SHP77 (cell line): ENCODE data around the gene NTN1.
A peak's percentile ranks its signal among the peaks of the same experiment; 100 is the strongest.
"Not testable (repeated sequence)": the region's sequence is repeated elsewhere in the genome, so short reads cannot be mapped to it uniquely, and the experiment has no call there.

Experiments
- DNase-seq, 2 experiments: peaks; one replicate each; lab custom pipeline; 2025; lab: John Stamatoyannopoulos, UW

NTN1 gene

GRCh38 chr17:9123594-9124553 lies 102.6 kb downstream of the NTN1 start:
- DNase-seq = no peak

- no peak for DNase-seq
These were observed 103.2 kb downstream of the NTN1 start for GRCh38 chr17:9124554-9124935.

GRCh38 chr17:9125722-9126121 lies 104.4 kb downstream of the NTN1 start:
- DNase-seq = no peak

DNA sequence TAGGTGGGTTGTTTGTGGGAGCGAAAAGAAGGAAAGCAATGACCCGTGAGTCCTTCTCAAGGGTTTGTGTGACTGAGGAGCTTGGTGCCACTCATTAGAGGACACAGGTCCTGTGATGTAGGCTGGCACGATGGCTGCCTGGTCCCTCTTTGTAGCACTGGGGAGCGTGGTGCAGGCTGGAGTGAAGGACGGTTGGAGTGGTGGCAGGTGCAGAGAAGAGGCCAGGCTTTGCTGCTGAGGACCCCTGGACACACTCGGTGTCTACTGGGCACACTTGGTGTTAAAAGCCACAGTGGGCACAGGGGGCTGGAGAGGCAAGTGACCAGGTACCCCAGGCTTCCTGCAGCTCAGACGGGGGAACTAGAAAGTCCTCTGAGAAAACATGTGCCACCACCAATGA lies 106.0 kb downstream of the NTN1 start:
- no peak for DNase-seq

- no peak for DNase-seq
These were observed 110.1 kb downstream of the NTN1 start for GRCh38 chr17:9131371-9131770.

- DNase-seq = no peak
These were observed 111.0 kb downstream of the NTN1 start for GRCh38 chr17:9132291-9132690.

GRCh38 chr17:9132944-9133610 lies 111.8 kb downstream of the NTN1 start:
- DNase-seq = no peak

DNA sequence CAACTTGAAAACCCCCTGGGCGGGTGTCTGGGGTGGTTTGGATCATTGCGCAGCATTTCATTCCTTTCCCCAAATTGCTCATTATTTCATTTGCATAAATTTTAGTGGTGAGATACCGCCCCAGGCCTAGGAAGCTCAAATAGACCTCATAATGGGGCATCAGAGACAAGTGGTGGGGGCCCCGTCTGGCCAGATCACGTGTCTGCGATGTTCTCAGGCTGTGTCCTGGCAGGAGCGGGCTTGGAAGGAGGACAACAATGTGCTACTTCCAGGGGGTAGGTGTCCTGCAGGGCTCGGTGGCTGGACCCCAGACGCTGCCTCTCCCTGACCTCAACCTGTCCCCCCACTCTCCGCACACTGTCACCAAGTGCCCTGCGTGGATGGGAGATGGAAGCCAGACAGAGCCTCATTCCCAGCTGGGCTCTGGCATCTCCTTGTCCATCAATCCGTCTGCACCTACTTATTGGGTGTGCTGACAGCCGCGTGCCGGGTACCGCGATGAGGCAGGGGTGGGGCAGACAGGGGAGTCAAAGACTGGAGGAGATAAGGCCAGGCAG lies 116.9 kb downstream of the NTN1 start:
- DNase-seq = no peak

GRCh38 chr17:9139695-9140094 lies 118.4 kb downstream of the NTN1 start:
- no peak for DNase-seq

DNA sequence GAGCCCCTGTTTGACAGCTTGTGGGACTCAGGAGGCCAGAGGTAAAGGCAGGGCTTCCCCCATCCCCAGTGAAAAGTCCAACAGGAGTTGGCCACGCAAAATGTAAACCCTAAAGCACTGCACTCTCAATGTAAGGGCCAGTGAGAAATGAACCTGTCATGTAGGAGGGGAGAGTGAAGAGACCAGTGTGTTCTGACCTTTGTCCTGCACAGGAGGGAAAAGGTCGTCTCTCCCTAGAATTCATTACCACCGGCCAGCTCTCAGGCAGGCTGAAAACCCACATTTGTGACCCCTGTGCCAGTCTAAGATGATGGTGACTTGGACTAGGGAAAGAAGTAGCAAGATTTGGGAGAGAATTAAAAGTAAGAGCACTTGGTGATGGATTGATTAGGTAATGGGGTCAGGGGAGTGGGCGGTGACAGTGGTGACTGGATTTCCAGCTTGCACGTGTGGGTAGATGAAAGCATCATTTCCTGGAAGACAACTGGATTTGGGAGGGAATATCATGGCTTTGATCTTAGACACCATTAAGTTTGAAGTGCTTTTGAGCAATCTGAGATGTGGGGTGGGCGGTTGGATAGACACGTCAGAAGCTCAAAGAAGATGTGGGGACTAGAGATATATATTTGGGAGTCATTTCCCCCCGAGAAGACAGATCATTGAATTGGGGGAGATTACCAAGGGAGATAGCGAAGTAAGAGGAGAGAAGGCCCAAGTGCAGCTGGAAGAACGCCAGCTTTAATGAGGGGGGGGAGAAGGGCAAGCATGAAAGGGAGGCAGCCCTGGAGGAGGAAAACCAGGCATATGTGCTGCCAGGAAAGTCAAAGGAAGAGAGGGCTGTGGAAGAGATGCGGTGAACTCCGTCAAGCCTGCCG lies 119.5 kb downstream of the NTN1 start:
- DNase-seq = no peak

DNA sequence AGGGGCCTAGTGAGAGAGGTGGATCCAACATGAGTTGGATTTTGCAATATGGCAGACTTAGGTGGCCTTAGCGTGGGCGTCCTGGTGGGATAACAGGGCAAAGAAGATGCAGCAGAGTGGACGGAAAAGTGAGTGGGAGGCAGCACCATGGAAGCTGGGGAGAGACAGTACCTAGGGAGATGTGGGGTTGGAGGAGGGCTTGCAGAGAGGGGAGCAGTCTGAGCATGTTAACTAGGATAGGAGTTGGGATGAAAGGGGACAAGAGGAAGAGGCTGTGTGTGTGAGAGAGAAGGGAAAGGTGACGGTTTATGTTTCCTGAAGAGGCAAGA lies 120.1 kb downstream of the NTN1 start:
- no peak for DNase-seq

DNA sequence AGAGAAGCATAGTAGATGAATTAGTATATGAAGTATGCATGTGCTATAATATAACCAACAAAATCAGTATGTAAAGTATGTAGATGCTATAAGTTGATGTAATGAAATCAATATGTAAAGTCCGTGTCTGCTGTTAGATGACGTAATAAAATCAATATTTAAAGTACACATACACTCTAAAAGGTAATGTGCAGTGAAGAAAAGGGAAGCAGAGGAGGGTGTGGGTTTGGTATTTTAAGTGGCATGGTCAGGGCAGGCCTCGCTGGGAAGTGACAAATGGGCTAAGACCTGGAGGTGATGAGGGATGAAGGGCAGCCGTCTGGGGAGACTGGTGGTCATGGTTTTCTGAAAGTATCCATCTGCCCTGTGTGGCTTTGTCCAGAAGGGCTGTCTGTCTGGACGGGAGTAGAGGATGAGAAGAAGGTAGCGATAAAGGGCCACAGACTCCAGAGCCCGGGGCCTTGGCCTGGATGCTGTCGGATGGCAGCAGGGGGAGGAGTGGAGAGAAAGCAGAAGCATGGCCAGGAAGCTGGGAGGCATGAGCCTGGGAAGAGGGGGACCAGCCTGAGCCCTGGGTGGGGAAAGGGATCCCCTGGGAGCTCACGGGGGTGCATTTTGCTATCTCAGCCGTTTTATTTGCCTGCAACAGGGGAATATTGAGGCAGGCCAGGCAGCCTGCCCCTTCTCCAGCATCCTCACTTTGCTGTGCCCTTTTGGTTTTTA lies 121.6 kb downstream of the NTN1 start:
- DNase-seq = no peak

DNA sequence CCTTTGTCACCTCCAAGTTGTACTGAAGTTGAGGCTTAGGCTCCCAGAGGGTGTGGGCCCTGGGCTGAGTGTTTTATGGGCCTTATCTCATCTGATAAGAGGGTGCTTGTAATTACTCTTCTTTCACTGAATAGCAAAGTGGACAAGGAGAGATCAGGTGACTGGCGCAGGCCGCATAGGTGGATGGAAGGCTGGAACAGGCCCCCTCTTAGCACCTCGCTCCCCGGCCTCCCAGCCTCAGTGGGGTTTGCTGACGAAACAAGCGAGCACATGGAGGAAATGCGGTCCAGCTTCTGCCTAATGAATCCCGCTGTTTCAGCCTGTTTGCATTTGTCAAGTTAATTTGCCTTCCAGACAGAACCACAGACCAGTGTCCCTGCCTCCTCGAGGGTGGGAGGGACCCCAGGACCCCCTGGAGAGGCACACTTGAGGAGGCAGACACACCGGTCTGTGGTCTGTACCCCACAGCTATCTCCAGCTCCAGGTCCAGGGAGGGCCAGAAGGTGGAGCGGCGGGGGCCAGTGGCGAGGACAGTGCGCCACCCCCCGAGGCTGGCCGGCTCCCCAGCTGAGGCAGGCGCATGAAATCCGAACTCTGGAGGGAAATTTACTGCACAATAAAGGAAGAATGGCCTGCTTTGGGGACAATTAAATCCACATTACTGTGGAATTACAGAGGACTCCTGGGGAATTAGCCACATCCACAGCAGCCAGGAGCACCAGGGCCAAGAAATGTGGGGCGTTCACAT lies 123.4 kb downstream of the NTN1 start:
- no peak for DNase-seq

DNA sequence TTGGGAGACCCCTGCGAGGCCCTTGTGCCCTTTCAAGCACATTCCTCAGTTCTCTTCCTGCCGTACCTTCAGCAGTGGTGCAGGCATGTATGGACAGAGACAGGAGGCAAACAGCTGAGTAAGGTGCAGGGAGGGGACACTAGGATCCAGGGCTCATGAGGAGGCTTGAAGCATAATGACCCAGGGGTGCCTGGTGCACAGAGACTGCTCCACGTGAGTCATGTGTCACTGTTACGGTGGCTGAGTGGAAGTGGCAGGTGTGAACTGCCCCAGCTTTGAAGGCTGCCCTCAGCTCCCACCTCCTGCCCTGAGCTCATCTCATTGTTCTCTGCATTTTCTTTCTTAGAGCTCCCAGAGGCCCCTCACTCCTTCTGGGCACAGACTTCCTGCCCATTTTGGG lies 124.8 kb downstream of the NTN1 start:
- DNase-seq = no peak

DNA sequence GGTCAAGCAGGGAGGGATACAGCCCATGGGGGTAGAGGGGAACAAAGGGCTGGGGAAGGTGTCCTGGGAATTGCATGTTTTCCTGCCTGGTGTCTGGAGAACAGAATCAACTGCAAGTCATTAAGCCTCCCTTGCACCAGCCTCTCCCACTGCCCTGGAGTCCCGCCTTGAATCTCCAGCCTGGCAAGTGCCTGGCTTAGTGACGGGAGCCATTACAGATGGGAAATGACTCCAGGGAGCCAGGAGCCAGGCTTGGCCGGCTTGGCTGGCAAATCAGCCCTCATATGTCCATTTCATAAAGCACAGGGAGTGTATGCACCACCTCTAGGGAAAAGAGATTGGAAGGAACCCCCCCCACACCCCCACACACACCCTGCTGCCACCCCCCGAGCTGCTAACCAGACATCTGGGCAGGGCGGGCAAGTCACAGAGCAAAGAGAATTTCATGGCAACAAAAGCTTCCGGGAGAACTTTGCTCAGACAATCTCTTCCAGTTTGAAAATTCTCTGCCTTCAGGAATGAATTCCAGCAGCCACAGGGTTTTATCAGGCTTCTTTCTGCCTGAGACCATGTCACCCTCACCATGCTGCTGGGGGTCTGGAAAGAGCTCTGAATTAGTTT lies 127.7 kb downstream of the NTN1 start:
- DNase-seq = no peak

DNA sequence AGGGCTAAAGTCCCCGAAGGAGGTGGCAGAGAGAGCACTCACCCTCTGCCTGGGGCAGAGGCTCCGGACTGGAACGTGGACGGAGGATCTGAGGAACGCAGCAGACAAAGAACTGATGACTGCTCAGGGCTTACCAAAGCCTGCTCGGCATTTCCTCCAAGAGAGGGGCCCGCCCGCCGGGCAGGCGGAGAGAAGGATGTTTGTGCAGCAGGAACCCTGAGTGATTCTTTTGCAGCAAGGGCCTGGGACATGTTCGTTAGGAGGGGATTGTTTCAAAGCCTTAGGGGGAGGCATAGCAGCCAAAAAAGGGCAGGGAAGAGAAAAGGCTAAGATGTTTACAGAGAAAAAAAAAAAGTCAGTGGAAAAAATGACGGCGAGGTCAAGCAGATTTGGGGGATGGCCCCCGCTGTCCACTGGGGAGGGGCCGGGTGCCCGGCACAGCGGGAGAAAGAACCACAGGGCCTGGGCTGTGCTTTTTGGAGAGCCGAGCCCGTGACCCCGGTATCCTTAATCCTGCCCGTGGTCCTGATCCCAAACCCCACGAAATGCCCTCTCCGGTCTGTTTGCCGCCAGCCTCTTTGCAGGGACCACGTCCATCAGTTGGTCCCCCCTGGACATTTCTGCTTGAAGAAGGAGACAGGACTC lies 129.3 kb downstream of the NTN1 start:
- no peak for DNase-seq

GRCh38 chr17:9151091-9151490 lies 129.8 kb downstream of the NTN1 start:
- peak; percentile 20 to 59 for DNase-seq

DNA sequence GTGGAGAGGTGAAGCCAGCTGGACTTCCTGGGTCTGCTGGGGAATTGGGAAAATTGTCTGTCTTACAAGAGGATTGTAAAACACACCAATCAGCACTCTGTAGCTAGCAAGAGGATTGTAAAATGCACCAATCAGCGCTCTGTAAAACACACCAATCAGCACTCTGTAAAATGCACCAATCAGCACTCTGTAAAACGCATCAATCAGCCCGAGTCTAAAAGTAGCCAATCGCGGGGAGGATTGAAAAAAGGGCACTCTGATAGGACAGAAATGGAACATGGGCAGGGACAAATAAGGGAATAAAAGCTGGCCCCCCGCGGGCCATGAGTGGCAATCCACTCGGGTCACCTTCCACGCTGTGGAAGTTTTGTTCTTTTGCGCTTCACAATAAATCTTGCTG lies 130.4 kb downstream of the NTN1 start:
- DNase-seq = not testable (repeated sequence)

DNA sequence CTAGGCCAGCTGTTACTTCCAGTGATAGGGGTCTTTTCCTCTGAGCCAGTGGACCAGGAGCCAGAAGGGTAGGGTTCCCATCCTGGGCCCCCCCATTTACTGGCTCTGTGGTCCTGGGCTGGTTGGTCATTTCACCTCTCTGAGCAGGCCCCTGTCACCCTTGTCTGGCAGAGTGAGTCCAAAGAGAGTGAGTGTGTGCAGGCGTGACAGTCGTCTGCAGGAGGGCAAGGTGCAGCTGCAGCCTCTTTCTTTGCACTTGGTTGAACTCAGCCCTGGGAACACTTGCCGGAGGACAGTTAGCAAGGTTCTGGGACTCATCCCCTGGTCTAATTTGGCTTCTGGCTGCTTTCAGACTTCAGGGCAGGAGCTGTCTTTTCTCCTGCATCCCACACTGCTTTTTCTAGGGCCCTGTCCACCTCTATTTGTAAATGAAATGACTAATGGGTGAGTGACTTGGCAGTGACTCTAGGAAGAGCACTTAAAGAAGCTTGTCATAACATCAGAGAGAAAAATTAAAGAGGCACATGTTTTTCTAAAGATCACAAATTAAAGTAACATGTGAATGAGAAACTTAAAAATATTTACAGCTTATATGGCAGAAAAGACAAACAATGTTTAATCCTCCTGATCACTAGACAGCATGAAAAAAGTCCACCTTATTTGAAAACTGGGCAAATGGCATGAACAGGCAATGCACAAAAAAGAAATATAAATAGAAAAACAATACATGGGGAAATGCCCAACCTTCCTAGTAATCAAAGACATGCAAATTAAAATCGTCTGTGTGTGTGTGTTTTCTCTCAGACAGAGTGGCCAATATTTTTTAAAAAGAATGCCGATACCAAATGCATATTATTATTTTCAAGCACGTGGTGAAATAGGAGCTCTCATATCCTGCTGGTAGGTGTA lies 137.5 kb downstream of the NTN1 start:
- no peak for DNase-seq
